Thyroid gland (tissue), 4 donors: ENCODE results near the gene LRBA. TPM values are rescaled to one million over a fixed set of nuclear protein-coding genes. Genes with fewer than 3 reads are reported as not detected.

Source experiments
- DNase-seq, 2 donors: peaks; one replicate each; pipeline ENCODE4 v3.0.0-alpha.2; 2019
- H3K27ac ChIP-seq, 3 donors: fragments of 200-600 bp; sonication (generic); 1 replicate in 2 of 3; 2 replicates in 1 of 3; pipeline ENCODE4 v1.5.1; 2016 to 2019; ENCODE audit warnings: mild to moderate bottlenecking in 1 of 3, moderate library complexity in 1 of 3
- H3K27me3 ChIP-seq: fragments of 200-600 bp; sonication (generic); one replicate; pipeline ENCODE4 v1.5.1; 2019
- H3K36me3 ChIP-seq, 2 donors: fragments of 200-600 bp; sonication (generic); one replicate each; pipeline ENCODE4 v1.5.1; 2016 to 2019
- H3K4me1 ChIP-seq, 2 donors: fragments of 200-600 bp; sonication (generic); one replicate each; pipeline ENCODE4 v1.5.1; 2017 to 2019
- H3K4me3 ChIP-seq, 3 donors: fragments of 200-600 bp; sonication (generic); replicated peaks in 1 of 3; 1 replicate in 2 of 3; 2 replicates in 1 of 3; pipeline ENCODE4 v1.5.1; 2016; ENCODE audit warnings: mild to moderate bottlenecking in 1 of 3
- H3K9me3 ChIP-seq: fragments of 200-600 bp; sonication (generic); one replicate; pipeline ENCODE4 v1.5.1; 2017
- CTCF ChIP-seq, 6 experiments: fragments of 200-600 bp in 3 of 6; fragments of 450-650 bp in 3 of 6; sonication (generic) in 3 of 6; IDR thresholded peaks; one replicate each; pipeline ENCODE4 v1.5.1; 2016 to 2019; ENCODE audit warnings: antibody characterized with exemption in 6 of 6, mild to moderate bottlenecking in 2 of 6, inconsistent platforms in 1 of 6, moderate library complexity in 1 of 6
- POLR2A ChIP-seq, 2 donors: fragments of 450-650 bp; IDR thresholded peaks; one replicate each; pipeline ENCODE4 v1.6.1; 2017; ENCODE audit warnings: antibody characterized with exemption in 2 of 2, mild to moderate bottlenecking in 2 of 2, moderate library complexity in 1 of 2
- WGBS, 2 donors: methylation state at CpG; one replicate each; pipeline ENCODE4 v1.1.5; 2017; 5-methylcytosine and 5-hydroxymethylcytosine counted together
- intact Hi-C: fragments of 100-400 bp; cut with DNase I; formaldehyde crosslinking; loops from one replicate; pipeline ENCODE4 v1.15.1; 2023
- total RNA-seq, 4 donors: library from RNA; depleted of rRNA; stranded (reverse); fragments of >200 nt; gene quantifications; one replicate each; pipeline ENCODE4 v1.2.3, GENCODE V29; 2016

Gene LRBA
- total RNA-seq, 4 donors from 2014 or later, result 98.9 to 127 (median 113) TPM

- intact Hi-C loops, result no loop called here
- H3K4me1 ChIP-seq, result no peaks in the 10 kb centered on the region
- no peaks in the 10 kb centered on the region for H3K9me3 ChIP-seq
- no peaks in the 10 kb centered on the region for H3K36me3 ChIP-seq
- peak in 1 of 2 donors; percentile 37 for TF ChIP-seq POLR2A (IDR thresholded peaks at IDR 0.05)
- no peak for TF ChIP-seq CTCF (IDR thresholded peaks at IDR 0.05)
- no peak overlapping the region for H3K4me3 ChIP-seq
- H3K27me3 ChIP-seq, result no peaks in the 10 kb centered on the region
- 82 to 85% methylated on average over 13 of the region's 13 CpGs for WGBS, 2 donors
- DNase-seq, result peak in 1 of 2 donors; percentile 10
- H3K27ac ChIP-seq, result no peak overlapping the region
Observed at GRCh38 chr4:150581641-150582051, 433.4 kb downstream of the LRBA start.

GRCh38 chr4:150581056-150581605 is 434.0 kb downstream of the LRBA start:
- Histone ChIP-seq H3K27me3 (no peaks in the 10 kb centered on the region), H3K27ac (no peak overlapping the region), H3K9me3 (no peaks in the 10 kb centered on the region), H3K36me3 (no peaks in the 10 kb centered on the region), H3K4me1 (no peaks in the 10 kb centered on the region), H3K4me3 (no peak overlapping the region)
- no peak for TF ChIP-seq CTCF (IDR thresholded peaks at IDR 0.05)
- TF ChIP-seq POLR2A (IDR thresholded peaks at IDR 0.05), result no peak
- 84 to 95% methylated on average over 7 of the region's 7 CpGs for WGBS, 2 donors
- intact Hi-C loops, result no loop called here
- DNase-seq, result no peak

- whole genome bisulfite sequencing, 2 donors, result 86 to 94% methylated on average over 9 of the region's 9 CpGs
- TF ChIP-seq CTCF (IDR thresholded peaks at IDR 0.05), result no peak
- TF ChIP-seq POLR2A (IDR thresholded peaks at IDR 0.05), result no peak
- intact Hi-C loops, result no loop called here
- Histone ChIP-seq H3K9me3 (no peaks in the 10 kb centered on the region), H3K4me3 (no peak overlapping the region), H3K27me3 (no peaks in the 10 kb centered on the region), H3K4me1 (no peaks in the 10 kb centered on the region), H3K36me3 (no peaks in the 10 kb centered on the region), H3K27ac (peak overlapping the region in 1 of 3 donors; percentile 38)
- no peak for DNase-seq
Observed at GRCh38 chr4:150580306-150580705, 434.8 kb downstream of the LRBA start.

- DNase-seq, result no peak
- Histone ChIP-seq H3K4me3 (no peak overlapping the region), H3K27me3 (no peaks in the 10 kb centered on the region), H3K36me3 (no peaks in the 10 kb centered on the region), H3K4me1 (no peaks in the 10 kb centered on the region), H3K27ac (peak overlapping the region in 1 of 3 donors; percentile 38), H3K9me3 (no peaks in the 10 kb centered on the region)
- WGBS, 2 donors, result 48 to 51% methylated on average over 62 to 66 of the region's 66 CpGs
- intact Hi-C loops, result no loop called here
- TF ChIP-seq CTCF (IDR thresholded peaks at IDR 0.05) (no peak), POLR2A (IDR thresholded peaks at IDR 0.05) (no peak)
Observed at GRCh38 chr4:150579551-150580234, 435.4 kb downstream of the LRBA start.

GRCh38 chr4:150578745-150579501 is 436.2 kb downstream of the LRBA start:
- H3K27me3 ChIP-seq, result no peaks in the 10 kb centered on the region
- no peak for DNase-seq
- WGBS, 2 donors, result 81 to 87% methylated on average over 12 of the region's 12 CpGs
- H3K4me3 ChIP-seq, result no peak overlapping the region
- no peaks in the 10 kb centered on the region for H3K4me1 ChIP-seq
- no peak for TF ChIP-seq POLR2A (IDR thresholded peaks at IDR 0.05)
- TF ChIP-seq CTCF (IDR thresholded peaks at IDR 0.05), result no peak
- no peaks in the 10 kb centered on the region for H3K9me3 ChIP-seq
- intact Hi-C loops, result no loop called here
- H3K36me3 ChIP-seq, result no peaks in the 10 kb centered on the region
- peak overlapping the region in 1 of 3 donors; percentile 38 for H3K27ac ChIP-seq
